RWPE2 (cell line): ENCODE measurements around the gene FRMD3.

Experiments
- ATAC-seq: fragments of 200-7000 bp; cut with Tn5 transposase; 3 replicates; pipeline ENCODE4 v1.9.1; 2021; ENCODE audit warnings: low read depth
- DNase-seq: peaks from one replicate; pipeline ENCODE4 v3.0.0-alpha.2; 2020; ENCODE audit warnings: low spot score
- H3K27ac ChIP-seq: fragments of 450-650 bp; 2 replicates; pipeline ENCODE4 v1.5.1; 2017; ENCODE audit warnings: mild to moderate bottlenecking; ENCODE audit not compliant: poor library complexity, severe bottlenecking
- H3K27me3 ChIP-seq: fragments of 250-450 bp; sonication (Bioruptor Pico); 2 replicates; pipeline ENCODE4 v1.5.1; 2021; ENCODE audit warnings: mild to moderate bottlenecking, moderate library complexity; ENCODE audit not compliant: insufficient read depth, poor library complexity, severe bottlenecking
- H3K36me3 ChIP-seq: fragments of 250-450 bp; sonication (Bioruptor Pico); 2 replicates; pipeline ENCODE4 v1.5.1; 2020; ENCODE audit warnings: low read depth, mild to moderate bottlenecking, moderate library complexity
- H3K4me1 ChIP-seq: fragments of 250-450 bp; sonication (Bioruptor Pico); 2 replicates; pipeline ENCODE4 v1.5.1; 2021; ENCODE audit warnings: mild to moderate bottlenecking, moderate library complexity; ENCODE audit not compliant: insufficient read depth, poor library complexity, severe bottlenecking
- H3K4me3 ChIP-seq: fragments of 250-450 bp; sonication (Bioruptor Pico); 2 replicates; pipeline ENCODE4 v1.5.1; 2021; ENCODE audit warnings: mild to moderate bottlenecking, moderate library complexity; ENCODE audit not compliant: severe bottlenecking
- H3K9me3 ChIP-seq: fragments of 250-450 bp; sonication (Bioruptor Pico); 2 replicates; pipeline ENCODE4 v1.5.1; 2021; ENCODE audit warnings: mild to moderate bottlenecking, moderate library complexity; ENCODE audit not compliant: severe bottlenecking
- CTCF ChIP-seq: fragments of 450-650 bp; IDR thresholded peaks from one replicate; pipeline ENCODE4 v1.5.1; 2017; ENCODE audit warnings: mild to moderate bottlenecking, moderate library complexity; ENCODE audit not compliant: poor library complexity, severe bottlenecking

Gene FRMD3

GRCh38 chr9:83342731-83343130, 195.5 kb downstream of the FRMD3 start:
- no peaks in the 10 kb centered on the region for H3K4me1 ChIP-seq
- no peak for TF ChIP-seq CTCF
- no peak overlapping the region for H3K27ac ChIP-seq
- no peaks in the 10 kb centered on the region for H3K36me3 ChIP-seq
- H3K9me3 ChIP-seq: no peaks in the 10 kb centered on the region
- no peaks in the 10 kb centered on the region for H3K27me3 ChIP-seq
- no peak for DNase-seq
- ATAC-seq: no peak
- H3K4me3 ChIP-seq: no peak overlapping the region

GRCh38 chr9:83342006-83342405, 196.2 kb downstream of the FRMD3 start:
- TF ChIP-seq CTCF: no peak
- no peak overlapping the region for H3K27ac ChIP-seq
- DNase-seq (no peak), ATAC-seq (no peak)
- H3K4me3 ChIP-seq: no peak overlapping the region
- no peaks in the 10 kb centered on the region for H3K27me3 ChIP-seq
- no peaks in the 10 kb centered on the region for H3K4me1 ChIP-seq
- no peaks in the 10 kb centered on the region for H3K36me3 ChIP-seq
- H3K9me3 ChIP-seq: no peaks in the 10 kb centered on the region

GRCh38 chr9:83340451-83340850, 197.8 kb downstream of the FRMD3 start:
- Histone ChIP-seq H3K4me1 (no peaks in the 10 kb centered on the region), H3K36me3 (no peaks in the 10 kb centered on the region), H3K4me3 (no peak overlapping the region), H3K27me3 (no peaks in the 10 kb centered on the region), H3K27ac (no peak overlapping the region), H3K9me3 (no peaks in the 10 kb centered on the region)
- DNase-seq (no peak), ATAC-seq (no peak)
- TF ChIP-seq CTCF: no peak

- Histone ChIP-seq H3K4me1 (no peaks in the 10 kb centered on the region), H3K4me3 (no peak overlapping the region), H3K36me3 (no peaks in the 10 kb centered on the region), H3K27ac (no peak overlapping the region), H3K9me3 (no peaks in the 10 kb centered on the region), H3K27me3 (no peaks in the 10 kb centered on the region)
- no peak for TF ChIP-seq CTCF
- no peak for ATAC-seq
- DNase-seq: no peak
These were observed 198.8 kb downstream of the FRMD3 start for GRCh38 chr9:83339435-83339834.

- Histone ChIP-seq H3K4me3 (no peak overlapping the region), H3K4me1 (no peaks in the 10 kb centered on the region), H3K9me3 (no peaks in the 10 kb centered on the region), H3K27me3 (no peaks in the 10 kb centered on the region), H3K27ac (no peak overlapping the region), H3K36me3 (no peaks in the 10 kb centered on the region)
- no peak for TF ChIP-seq CTCF
- ATAC-seq (no peak), DNase-seq (no peak)
These were observed 201.5 kb downstream of the FRMD3 start for GRCh38 chr9:83336706-83337105.
